ENCODE data around the gene TMEM175. TPM values are rescaled to one million over a fixed set of nuclear protein-coding genes. Genes with fewer than 3 reads are reported as not detected.

TMEM175 gene
- 10 to 100 TPM; 30.1 to 39.0 (median 37.5) TPM for total RNA-seq
- long read RNA-seq, donor 1, transcript TMEM175-202 (11 exons, 2,236 nt), result minor isoform, 11 of 70 reads
- long read RNA-seq, donor 1, transcript TMEM175-201 (11 exons, 1,860 nt), result major isoform, 13 of 70 reads
- long read RNA-seq, donor 1, transcript TMEM175-212 (9 exons, 1,399 nt), result minor isoform, 9 of 70 reads
- long read RNA-seq, donor 1, partial matches to known transcripts, result 4 of 70 reads
- long read RNA-seq, donor 1, other reads (novel, unspliced or antisense), result 30 of 70 reads
- long read RNA-seq, donor 2, transcript TMEM175-201 (11 exons, 1,860 nt), result major isoform, 10 of 24 reads
- long read RNA-seq, donor 2, partial matches to known transcripts, result 0 of 24 reads
- long read RNA-seq, donor 2, other reads (novel, unspliced or antisense), result 8 of 24 reads

DNA sequence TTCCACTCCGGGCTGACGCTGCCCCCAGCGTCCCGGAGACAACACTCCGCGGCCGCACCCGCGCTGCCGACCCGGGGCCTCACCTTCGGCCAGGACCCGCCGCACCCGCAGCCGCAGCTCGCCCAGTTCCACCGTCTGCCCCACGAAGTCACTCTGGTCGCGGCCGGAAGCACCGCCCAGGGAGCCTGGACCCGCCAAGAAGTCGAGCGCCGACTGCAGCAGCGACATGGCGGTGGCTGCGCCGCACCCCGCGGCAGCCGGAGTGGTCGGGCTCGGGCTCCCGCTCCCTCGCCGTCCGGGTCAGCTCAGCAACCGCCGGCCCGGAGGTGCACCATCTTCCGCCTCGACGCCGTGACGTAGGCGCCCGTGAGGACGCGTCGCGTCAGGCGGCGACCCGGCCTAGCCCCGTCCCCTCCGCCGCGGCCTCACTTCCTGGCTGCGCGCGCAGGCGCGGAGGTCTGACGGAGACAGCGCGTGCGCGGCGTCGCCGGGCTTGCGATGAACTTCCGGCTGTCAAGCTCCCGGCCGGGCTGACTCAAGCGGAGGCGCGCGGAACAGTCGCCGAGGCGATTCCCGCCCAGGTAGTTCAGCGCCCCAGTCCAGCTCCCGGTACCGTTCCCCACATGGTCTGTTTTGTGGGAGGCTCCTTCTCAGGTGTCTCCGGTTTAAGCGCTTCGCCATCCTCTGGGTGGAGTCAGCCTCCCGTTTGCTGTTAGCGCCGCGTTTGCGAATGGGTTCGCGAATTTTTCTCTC, at the start of gene TMEM175, which contains the start of gene GAK:
Gene TMEM175 (plus strand): TSS at position 501 of the 753 bp plus-strand sequence. CDS start 15,280 bp downstream, outside the sequence.
Gene GAK (minus strand): TSS at position 357 of the 753 bp plus-strand sequence. CDS start 129 bp downstream, at position 228.
- TF ChIP-seq, protein P1, sequence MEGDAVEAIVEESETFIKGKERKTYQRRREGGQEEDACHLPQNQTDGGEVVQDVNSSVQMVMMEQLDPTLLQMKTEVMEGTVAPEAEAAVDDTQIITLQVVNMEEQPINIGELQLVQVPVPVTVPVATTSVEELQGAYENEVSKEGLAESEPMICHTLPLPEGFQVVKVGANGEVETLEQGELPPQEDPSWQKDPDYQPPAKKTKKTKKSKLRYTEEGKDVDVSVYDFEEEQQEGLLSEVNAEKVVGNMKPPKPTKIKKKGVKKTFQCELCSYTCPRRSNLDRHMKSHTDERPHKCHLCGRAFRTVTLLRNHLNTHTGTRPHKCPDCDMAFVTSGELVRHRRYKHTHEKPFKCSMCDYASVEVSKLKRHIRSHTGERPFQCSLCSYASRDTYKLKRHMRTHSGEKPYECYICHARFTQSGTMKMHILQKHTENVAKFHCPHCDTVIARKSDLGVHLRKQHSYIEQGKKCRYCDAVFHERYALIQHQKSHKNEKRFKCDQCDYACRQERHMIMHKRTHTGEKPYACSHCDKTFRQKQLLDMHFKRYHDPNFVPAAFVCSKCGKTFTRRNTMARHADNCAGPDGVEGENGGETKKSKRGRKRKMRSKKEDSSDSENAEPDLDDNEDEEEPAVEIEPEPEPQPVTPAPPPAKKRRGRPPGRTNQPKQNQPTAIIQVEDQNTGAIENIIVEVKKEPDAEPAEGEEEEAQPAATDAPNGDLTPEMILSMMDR (IDR thresholded peaks at IDR 0.05), result peak; percentile 29
- no peaks in the 10 kb centered on the region for H3K9me3 ChIP-seq
- peaks cover 32% of the 10 kb centered on the region for H3K4me1 ChIP-seq (ENCODE audit: low read depth)
- peak; percentile 96 for ATAC-seq
- intact Hi-C loops (cut with DNase I, micrococcal nuclease), result no loop called here
- DNase-seq, result peak; percentile 96 to 99 (median 98)
- H3K36me3 ChIP-seq (ENCODE audit: low read depth), result no peaks in the 10 kb centered on the region
- H3K4me3 ChIP-seq, result peak within 1 kb of the TSS; percentile 99

GRCh38 chr4:882646-883045, 49.6 kb upstream of the TMEM175 start:
- ATAC-seq (no peak), DNase-seq (no peak)
- TF ChIP-seq, protein P1 (IDR thresholded peaks at IDR 0.05), result no peak
- Histone ChIP-seq H3K4me3 (no peak overlapping the region), H3K4me1 (ENCODE audit: low read depth) (no peaks in the 10 kb centered on the region), H3K9me3 (no peaks in the 10 kb centered on the region), H3K36me3 (ENCODE audit: low read depth) (peaks cover 4% of the 10 kb centered on the region)
- intact Hi-C loops (cut with DNase I, micrococcal nuclease), result no loop called here

GRCh38 chr4:883377-884095, 48.7 kb upstream of the TMEM175 start:
- intact Hi-C loops (cut with DNase I, micrococcal nuclease), result no loop called here
- Histone ChIP-seq H3K36me3 (ENCODE audit: low read depth) (peaks cover 4% of the 10 kb centered on the region), H3K9me3 (no peaks in the 10 kb centered on the region), H3K4me1 (ENCODE audit: low read depth) (no peaks in the 10 kb centered on the region), H3K4me3 (no peak overlapping the region)
- no peak for DNase-seq
- TF ChIP-seq, protein P1 (IDR thresholded peaks at IDR 0.05), result no peak
- ATAC-seq, result no peak

- no peaks in the 10 kb centered on the region for H3K9me3 ChIP-seq
- ATAC-seq (no peak), DNase-seq (no peak)
- H3K4me3 ChIP-seq, result no peak overlapping the region
- TF ChIP-seq, protein P1 (IDR thresholded peaks at IDR 0.05), result no peak
- no peaks in the 10 kb centered on the region for H3K4me1 ChIP-seq (ENCODE audit: low read depth)
- intact Hi-C loops (cut with DNase I, micrococcal nuclease), result no loop called here
- peaks cover 7% of the 10 kb centered on the region for H3K36me3 ChIP-seq (ENCODE audit: low read depth)
Observed at GRCh38 chr4:884259-884658, 48.0 kb upstream of the TMEM175 start.

GRCh38 chr4:884896-885295, 47.4 kb upstream of the TMEM175 start:
- no peaks in the 10 kb centered on the region for H3K4me1 ChIP-seq (ENCODE audit: low read depth)
- H3K9me3 ChIP-seq, result no peaks in the 10 kb centered on the region
- TF ChIP-seq, protein P1 (IDR thresholded peaks at IDR 0.05), result no peak
- intact Hi-C loops (cut with DNase I, micrococcal nuclease), result no loop called here
- DNase-seq, result no peak
- no peak for ATAC-seq
- no peak overlapping the region for H3K4me3 ChIP-seq
- H3K36me3 ChIP-seq (ENCODE audit: low read depth), result peaks cover 7% of the 10 kb centered on the region

Data from mucosa of descending colon (tissue), 3 donors.